Measurements from ENCODE around the gene SAMD11. TPM values are rescaled to one million over a fixed set of nuclear protein-coding genes. Genes with fewer than 3 reads are reported as not detected.
"Not testable (repeated sequence)": the region's sequence is repeated elsewhere in the genome, so short reads cannot be mapped to it uniquely, and the experiment has no call there.

The SAMD11 gene, protein sequence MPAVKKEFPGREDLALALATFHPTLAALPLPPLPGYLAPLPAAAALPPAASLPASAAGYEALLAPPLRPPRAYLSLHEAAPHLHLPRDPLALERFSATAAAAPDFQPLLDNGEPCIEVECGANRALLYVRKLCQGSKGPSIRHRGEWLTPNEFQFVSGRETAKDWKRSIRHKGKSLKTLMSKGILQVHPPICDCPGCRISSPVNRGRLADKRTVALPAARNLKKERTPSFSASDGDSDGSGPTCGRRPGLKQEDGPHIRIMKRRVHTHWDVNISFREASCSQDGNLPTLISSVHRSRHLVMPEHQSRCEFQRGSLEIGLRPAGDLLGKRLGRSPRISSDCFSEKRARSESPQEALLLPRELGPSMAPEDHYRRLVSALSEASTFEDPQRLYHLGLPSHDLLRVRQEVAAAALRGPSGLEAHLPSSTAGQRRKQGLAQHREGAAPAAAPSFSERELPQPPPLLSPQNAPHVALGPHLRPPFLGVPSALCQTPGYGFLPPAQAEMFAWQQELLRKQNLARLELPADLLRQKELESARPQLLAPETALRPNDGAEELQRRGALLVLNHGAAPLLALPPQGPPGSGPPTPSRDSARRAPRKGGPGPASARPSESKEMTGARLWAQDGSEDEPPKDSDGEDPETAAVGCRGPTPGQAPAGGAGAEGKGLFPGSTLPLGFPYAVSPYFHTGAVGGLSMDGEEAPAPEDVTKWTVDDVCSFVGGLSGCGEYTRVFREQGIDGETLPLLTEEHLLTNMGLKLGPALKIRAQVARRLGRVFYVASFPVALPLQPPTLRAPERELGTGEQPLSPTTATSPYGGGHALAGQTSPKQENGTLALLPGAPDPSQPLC
- 1.1 and 3.4 TPM in 2 replicates for total RNA-seq (2014; rRNA removed)
- 0.80 TPM for polyA plus RNA-seq (2012)

DNA sequence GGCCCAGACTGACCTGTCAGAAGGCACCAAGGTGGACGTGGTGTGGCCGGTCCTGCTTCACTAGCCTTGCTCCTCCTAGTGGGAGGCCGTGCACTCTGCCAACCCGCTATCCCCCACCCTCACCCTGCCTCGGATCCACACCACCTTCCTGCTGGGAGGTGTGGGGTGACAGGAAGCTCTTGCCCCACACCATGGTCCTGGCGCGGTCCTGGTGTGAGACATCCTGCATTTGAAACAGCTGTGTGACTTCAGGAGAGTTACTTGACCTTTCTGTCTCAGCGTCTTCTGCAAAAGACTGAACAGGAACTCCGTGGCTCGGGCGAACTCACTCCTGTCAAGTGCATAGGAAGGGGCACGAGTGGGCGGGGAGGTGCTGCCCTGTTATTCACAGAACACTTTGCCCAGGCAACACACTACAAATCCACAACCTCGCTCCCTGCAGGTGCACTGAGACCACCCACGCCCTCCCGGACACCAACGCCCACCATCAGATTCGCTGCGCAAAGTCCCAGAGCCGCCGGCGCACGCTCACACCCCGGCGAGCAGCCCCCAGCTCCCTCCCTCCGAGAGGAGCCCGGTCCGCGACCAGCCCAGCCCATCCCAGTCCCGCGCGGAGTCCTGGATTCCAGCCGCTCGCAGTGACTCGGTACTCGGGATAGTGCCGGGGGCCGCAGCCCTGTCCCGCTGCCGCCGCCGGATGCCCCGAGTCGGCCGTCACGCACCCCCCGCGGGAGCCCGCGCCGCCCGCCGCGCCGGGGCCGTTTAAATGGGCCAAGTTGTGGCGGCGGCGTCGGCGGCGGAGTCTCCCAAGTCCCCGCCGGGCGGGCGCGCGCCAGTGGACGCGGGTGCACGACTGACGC lies at the start of gene SAMD11:
TSS of gene SAMD11 (plus strand) at position 793 of the 860 bp plus-strand sequence. CDS start 509 bp downstream, outside the sequence.
- DNase-seq (ENCODE audit: low read depth) = peak; percentile 78

DNA sequence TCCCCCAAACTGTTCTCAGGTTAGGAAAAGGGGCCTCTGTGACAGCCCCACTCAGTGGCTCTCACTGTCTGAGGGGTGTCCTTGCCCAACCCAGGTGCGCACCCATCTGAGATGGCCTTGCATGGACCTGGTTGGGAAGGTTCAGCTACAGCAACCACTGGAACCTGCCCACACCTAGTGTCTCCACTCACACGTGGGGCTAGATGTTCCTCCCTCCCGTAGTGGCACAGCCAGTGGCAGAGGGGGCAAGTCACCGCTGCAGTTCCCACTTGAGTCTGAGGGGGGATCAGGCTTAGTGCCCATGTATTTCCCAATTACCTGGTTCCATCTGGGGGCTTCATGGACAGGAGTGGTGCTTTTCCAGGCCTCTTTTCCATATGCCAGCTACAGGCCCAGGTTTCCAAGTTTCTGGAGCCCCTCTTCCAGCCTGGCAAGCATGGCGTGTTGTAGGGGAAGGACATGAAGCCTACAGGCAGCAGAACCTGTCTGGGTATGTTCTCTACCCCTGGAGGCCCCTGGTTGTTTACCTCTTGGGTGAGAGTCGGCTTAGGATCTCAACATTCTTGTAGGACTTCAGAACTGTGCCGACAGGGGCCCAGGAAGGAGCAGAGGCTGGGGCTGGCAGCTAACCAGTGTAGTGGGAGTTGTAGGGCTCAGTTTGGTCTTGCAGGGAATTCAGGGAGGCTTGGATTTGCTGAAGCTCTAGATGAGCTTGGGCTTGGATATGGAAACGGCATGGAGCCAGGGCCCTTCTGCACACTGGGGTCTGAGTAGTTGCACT lies 47.1 kb upstream of the SAMD11 start:
- not testable (repeated sequence) for DNase-seq (ENCODE audit: low read depth)

DNA sequence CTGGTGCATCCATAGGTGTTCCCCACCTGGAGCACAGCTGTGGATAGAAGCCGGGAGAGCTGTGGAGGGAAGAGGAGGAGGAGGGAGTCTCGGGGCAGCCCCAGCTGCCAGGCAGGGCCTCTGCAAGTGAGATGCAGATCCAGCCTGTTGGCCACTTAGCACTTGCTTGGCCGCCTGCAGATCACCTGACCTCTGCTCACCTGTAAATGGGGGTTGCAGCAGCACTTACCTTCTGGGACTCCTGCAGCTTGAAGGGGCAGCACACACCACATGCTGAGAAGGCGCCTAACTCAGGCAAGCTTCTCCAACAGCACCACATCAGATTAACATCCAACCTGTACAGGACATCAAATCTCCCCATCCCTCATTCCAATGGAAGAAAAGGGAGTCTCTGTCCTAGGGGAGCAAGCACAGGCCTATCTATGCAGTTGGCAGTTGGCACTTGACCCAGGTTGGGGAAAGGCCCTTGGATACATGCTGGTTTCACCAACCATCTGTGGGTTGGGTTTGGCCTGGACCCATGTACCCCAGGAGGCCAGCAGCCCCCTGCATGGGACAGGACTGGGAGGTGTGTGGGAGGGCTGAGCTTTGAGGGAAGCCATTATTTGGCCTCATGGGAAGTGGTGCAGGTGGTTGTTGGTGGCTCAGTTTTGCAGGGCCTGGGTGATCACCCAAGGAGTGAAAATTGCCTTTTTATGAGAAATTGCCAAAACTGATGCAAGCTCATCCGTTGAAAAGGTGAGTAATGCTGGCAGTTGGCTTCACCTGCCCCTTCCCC lies 46.3 kb upstream of the SAMD11 start:
- not testable (repeated sequence) for DNase-seq (ENCODE audit: low read depth)

DNA sequence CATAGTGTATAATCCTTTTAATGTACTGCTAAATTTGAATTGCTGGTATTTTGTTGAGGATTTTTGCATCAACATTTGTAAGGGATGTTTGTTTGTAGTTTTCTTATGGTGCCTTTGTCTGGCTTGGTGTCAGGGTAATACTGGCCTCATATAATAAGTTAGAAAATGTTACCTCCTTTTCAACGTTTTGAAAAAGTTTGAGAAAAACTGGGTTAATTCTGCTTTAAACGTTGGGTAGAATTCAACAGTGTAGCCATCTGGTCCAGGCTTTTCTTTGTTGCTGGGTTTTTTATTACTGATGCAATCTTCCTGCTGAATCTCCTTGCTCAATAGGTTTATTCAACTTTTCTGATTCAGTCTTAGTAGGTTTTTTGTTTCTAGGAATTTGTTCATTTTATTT lies 43.2 kb upstream of the SAMD11 start:
- not testable (repeated sequence) for DNase-seq (ENCODE audit: low read depth)

DNA sequence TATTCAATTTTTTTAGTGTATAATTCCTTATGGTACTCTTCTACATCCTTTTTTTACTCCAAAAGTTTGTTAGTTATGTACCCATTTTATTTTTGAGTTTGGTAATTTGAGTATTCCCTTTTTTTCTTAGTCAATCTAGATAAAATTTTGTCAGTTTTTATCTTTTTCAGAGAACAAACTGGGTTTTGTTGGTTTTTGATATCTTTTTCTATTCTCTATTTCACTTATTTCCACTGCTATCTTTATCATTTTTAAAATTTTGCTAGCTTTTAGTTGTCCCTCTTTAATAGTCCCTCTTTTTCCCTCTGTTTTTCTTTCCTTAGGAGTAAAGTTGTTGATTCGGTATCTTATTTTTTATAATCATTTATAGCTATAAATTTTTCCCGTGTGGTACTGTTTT lies 42.8 kb upstream of the SAMD11 start:
- not testable (repeated sequence) for DNase-seq (ENCODE audit: low read depth)

DNA sequence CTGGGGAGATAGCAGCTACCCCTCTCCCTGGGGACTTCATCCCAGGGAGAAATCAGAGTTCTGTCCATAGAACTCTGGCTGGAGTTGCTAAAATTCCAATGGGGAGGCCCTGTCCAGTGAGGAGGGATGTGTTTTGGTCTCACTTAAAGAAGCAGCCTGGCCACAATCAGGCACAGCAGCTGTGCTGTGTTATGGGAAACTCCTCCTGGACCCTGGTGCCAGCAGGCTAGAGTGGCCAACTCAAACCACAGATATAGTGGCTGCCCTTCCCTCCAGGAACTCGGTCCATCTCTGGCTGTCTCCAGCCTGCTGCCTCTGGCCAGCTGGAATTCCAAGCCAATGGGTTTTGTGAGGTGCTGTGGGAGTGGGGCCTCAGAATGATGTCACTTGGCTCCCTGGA lies 37.4 kb upstream of the SAMD11 start:
- DNase-seq (ENCODE audit: low read depth) = no peak

DNA sequence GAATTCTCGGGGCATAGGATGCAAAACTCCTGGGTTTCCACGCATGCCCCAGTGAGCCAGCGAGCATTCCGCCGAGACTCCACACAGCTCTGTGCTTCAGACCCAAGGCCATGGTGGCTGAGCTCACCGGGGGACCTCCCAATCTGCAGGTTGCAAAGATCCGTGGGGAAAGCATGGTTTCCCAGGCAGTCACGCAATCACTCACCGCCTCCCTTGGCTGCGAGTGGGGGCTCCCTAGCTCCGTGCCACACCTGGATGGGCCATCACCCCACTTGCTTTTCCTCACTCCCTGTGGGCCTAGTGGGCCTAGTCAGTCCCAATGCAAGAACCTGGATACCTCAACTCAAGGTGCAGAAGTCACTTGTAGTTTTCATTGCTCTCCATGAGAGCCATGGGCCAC lies 37.0 kb upstream of the SAMD11 start:
- DNase-seq (ENCODE audit: low read depth) = no peak

DNA sequence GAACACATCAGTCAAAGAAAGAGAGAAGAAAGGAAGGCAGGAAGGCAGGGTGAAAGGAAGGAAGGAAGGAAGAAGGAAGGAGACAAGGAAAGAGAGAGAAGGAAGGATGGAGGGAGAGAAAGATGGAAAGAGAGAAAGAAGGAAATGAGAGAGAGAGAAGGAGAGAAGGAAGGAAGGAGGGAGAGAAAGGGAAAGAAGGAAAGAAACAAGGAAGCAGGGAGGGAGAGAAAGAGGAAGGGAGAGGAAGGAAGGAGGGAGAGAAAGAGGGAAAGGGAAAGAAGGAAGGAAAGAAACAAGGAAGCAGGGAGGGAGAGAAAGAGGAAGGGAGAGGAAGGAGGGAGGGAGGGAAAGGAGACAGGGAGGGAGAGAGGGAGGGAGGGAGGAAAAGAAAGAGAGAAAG lies 35.4 kb upstream of the SAMD11 start:
- DNase-seq (ENCODE audit: low read depth) = no peak

DNA sequence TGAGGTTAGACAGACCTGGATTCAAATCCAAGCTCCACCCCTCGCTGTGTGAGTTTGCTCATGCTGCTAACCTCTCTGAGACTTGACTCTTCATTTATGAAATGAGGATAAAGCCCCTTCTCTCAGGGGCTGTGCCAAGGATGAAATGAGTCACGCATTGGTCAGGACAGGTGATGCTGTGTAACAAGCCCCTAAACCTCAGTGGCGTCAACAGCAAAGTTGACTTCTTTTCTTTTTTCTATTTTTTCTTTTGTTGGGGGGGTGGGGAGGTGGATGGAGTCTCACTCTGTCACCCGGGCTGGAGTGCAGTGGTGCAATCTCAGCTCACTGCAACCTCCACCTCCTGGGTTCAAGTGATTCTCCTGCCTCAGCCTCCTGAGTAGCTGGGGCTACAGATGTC lies 33.9 kb upstream of the SAMD11 start:
- not testable (repeated sequence) for DNase-seq (ENCODE audit: low read depth)

DNA sequence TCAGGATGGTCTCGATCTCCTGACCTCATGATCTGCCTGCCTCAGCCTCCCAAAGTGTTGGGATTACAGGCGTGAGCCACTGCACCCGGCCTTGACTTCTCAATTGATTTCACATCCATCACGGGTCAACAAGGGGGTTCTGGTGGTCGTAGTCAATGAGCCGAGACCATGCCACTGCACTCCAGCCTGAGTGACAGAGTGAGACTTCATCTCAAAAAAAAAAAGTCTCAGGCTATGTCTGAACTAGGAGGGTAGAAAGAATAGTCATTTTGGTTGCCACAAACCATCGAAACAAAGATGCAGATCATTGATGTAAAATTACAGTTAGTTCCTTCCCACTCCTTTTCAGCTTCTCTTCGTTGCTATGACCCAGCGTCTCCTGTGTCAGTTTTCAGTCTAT lies 33.5 kb upstream of the SAMD11 start:
- DNase-seq (ENCODE audit: low read depth) = not testable (repeated sequence)

DNA sequence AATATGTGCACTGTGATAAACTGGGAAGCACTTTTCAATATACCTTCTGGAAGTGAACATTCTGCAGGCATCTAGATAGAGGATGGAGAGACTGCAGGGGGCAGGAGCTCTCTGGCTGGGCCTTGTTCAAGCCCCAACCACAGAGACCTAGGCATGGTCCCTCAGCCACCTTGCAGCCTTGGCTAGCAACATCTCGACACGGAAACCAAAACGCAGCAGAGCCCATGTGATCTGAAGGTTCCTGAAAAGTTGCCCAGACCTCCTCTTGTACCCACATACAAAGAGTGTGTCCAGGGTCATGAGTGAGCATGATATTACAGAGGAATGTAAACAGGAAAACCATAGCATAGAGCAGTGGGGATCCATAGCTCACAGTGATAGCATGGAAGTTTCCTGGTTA lies 33.1 kb upstream of the SAMD11 start:
- no peak for DNase-seq (ENCODE audit: low read depth)

DNA sequence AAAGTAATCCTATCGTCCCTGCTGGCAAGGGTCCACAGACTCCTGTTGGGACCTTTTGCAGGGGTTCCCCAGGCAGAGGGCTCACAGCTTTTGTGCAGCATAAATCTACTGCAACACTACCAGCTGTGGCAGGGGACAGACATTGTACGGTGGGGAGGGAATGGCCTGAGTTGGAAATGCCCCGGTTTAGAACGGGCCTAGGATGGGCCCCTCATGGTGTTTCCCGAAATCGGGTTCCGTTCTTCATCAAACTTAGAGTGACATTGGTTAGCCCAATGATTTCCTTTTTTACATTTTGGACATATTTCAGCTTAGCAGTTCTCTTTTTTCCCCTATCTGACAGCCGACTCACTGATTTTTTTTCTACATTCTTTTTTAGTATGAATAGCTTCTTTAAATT lies 26.5 kb upstream of the SAMD11 start:
- DNase-seq (ENCODE audit: low read depth) = no peak

DNA sequence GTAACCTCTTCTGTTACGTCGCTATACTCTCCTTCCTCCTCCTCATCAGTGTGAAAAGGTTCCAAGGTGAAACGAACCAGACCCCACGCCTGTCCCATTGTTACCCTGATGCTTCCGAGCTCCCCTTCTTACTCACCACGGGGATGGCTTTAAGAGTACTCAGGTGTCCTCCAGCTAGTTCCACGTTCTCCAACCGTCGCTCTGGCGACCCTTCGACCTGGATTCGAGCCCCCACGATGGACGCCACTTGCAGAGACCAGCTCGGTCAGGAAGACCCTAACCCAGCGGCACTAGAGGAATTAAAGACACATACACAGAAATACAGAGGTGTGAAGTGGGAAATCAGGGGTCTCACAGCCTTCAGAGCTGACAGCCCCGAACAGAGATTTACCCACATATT lies 25.8 kb upstream of the SAMD11 start:
- DNase-seq (ENCODE audit: low read depth) = not testable (repeated sequence)

DNA sequence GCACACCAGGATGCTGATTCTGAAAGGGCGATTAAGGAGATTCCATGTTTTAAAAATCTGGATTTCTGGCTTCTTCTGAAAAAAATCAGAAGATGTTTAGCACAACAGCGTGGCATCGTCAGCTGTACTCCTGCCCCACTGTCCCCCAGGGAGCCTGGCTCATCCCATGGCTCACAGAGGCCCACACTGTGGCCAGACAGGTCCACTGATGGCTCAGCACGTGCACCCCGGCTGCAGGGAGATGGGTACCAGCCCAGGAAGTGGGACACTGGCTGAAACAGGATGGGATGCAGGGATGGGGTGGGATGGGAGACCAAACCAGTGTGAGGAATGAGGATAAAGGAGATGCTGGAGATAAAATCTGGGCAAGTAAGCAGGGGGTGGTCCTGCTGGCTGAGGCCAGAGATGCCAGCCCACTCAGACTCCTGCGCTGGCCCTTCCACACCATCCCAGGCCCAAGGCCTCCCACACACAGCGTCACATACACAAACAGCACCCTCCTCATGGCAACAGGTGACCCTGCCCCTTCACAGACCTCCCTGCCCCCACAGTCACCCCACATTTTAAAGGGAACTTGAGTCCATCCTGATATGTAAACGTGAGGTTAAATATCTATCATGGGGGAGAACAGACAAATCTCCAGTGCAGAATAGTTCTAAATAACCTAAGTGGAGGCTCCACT lies 23.9 kb upstream of the SAMD11 start:
- no peak for DNase-seq (ENCODE audit: low read depth)

DNA sequence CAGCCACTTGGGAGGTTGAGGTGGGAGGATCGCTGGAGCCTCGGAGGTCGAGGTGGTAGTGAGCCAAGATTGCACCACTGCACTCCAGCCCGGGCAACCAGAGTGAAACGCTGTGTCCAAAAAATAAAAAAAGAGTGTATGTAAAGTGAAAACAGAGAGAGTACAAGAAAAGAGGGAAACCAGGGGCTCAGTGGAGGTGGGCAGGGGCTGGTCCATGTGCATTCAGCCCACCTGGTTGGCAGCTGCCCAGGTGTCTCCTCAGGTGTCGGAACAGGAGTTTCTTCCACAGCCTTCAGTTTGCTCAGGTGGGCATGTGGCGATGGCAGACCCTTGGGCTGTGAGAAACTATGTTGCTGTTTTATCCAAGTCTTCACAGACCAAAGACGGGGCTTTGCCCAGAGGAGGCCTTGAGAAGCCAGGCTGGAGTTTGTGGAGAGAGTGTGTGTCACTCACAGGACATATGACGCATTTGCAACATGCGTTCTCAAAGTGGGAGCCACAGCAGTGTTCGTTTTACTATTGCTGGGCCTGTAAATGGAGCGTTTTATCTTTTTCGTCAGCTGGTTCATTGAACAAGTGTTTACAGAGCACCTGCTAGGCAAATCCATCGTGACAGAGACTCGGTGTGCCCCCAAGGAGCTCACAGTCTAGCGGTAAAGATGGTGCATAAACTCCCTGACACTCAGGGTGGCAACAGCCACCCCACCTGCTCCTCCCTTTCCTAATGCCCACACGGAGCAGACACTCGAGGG lies 22.4 kb upstream of the SAMD11 start:
- no peak for DNase-seq (ENCODE audit: low read depth)

DNA sequence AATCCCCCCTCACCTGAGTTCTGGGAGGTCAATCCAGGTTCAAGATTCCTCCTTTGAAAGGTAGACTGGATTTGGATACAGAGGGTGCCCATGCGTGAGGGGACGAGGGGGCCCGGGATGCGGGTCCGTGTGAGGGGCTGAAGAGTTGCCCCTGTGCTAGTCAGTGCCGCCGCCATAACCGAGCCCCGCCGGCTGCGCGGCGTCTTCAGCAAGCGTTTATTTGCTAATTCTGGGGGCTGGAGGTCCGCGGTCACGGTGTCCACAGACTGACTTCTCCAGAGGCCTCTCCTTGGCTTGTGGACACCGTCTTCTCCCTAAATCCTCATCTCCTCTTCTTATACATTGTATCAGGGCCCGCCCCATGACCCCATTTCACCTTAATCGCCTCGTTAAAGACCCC lies 20.9 kb upstream of the SAMD11 start:
- DNase-seq (ENCODE audit: low read depth) = no peak

DNA sequence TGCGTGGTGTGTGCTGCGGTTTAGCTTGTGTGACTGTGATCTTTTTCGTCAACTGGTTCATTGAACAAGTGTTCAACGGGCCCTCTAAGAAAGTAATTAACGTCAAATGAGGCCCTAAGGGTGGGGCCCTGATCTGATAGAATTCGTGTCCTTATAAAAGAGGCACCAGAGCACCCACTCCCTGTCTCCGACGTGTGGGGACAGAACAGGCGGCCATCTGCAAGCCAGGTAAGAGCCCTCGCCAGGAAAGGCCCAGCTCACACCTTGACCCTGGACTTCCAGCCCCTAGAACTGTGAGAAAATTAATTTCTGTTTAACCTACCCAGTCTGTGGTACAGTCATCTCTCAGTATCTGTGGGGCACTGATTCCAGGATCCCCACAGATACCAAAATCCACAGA lies 20.4 kb upstream of the SAMD11 start:
- no peak for DNase-seq (ENCODE audit: low read depth)

DNA sequence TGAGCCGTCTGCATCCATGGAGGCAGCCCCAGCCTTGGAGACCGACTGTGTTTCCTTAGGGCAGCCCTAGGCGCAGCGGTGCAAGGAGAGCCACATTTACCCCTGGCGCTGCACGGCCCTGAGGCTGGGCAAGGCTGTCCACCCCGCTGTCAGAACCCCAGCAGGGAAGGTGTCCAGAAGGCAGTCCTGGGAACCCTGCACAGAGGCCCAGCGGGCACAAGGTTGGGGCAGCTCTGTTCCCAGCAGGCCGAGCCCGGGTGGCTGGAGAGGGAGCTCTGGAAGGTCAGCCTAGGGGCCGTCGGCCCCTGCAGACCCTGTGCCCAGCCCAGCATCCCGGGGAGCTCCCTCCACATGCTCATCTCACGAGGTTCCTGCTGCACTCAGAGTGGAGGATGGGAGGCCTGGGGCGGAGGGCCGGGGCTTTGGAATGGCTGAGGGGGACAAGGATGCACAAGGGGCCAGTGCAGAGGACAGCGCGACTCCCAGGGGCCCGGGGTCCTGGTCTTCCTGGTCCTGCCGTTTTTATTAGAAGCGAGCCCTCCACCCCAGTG lies 19.9 kb upstream of the SAMD11 start:
- DNase-seq (ENCODE audit: low read depth) = no peak
